ENCODE measurements around the gene ACP5. TPM values are rescaled to one million over a fixed set of nuclear protein-coding genes. Genes with fewer than 3 reads are reported as not detected.

Gene ACP5
- total and polyA plus RNA-seq, 10 of the 15 experiments (the other 5 are each of a cell fraction or from before 2014, with no cell fraction given), result 1.0 to 73.4 (median 36.8) TPM

DNA sequence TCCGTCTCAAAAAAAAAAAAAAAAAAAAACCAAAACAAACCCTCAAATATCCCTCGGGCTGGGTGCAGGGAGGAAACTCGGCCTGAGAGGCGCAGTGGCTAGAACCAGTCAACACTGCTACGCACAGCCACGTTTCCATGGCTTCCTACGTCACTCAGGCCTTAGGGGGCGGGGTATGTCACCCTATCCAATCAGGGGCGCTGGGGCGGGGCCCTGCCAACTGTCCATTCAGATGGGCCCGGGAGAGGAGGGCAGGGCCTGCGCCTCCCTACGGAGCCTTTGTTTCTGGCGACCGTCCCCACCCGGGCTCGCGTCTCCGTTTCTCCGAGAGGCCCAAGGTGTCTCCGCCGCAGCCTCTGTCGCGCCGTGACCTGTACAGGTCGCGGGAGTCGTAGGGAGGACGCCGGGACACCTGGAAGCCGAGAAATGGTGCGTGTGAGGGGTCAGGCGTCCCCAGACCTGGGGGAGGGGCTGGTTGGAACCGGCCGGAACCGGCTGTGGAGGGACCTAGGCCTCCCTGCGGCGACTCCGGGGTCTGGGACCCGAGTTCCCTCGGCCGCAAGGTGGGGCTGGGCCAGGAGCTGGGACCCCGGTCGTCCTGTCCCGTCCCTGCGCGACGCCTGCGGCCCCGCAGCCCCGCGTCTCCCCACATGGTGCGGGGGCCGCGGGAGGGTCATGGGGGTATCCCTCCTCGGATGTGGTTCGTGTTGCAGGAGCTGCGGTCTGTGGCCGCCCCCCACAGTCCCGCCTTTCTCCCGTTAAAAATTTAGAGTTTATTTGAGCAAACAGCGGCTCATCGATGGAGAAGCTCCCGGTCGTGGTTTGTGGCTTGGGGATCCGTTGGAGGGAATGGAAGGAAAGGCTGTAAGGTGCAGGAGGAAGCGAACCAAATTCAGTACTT, 20.0 kb upstream of the ACP5 start, which contains the start of gene ZNF627 (continued):
- TF ChIP-seq MEF2A (IDR thresholded peaks at IDR 0.05; ENCODE audit: insufficient read depth, low read depth, low read length) (0 out of 2 replicates have a peak, but pooled peaks have one; percentile 14), NR2C2 (IDR thresholded peaks at IDR 0.05; ENCODE audit: borderline replicate concordance, control insufficient read depth, insufficient read length, low read depth) (no peak), ZNF274 (IDR thresholded peaks at IDR 0.05; ENCODE audit: insufficient read depth, insufficient read length) (no peak), SMAD5 (IDR thresholded peaks at IDR 0.05; ENCODE audit: low read depth) (peak; percentile 90), YY1 (IDR thresholded peaks at IDR 0.05; ENCODE audit: low read depth, low read length) (0 out of 2 replicates have a peak, but pooled peaks have one; percentile 29), MTA3 (IDR thresholded peaks at IDR 0.05; ENCODE audit: borderline replicate concordance, low read length) (no peak), RELB (IDR thresholded peaks at IDR 0.05; ENCODE audit: low read depth) (no peak), IKZF2 (IDR thresholded peaks at IDR 0.05) (peak; percentile 78 to 80), SMARCA5 (IDR thresholded peaks at IDR 0.05) (peak; percentile 41; the same call in 1 of the 2 replicates), HDAC6 (IDR thresholded peaks at IDR 0.05; ENCODE audit: unreplicated experiment) (peak; percentile 53), TBL1XR1 (IDR thresholded peaks at IDR 0.05; ENCODE audit: low read depth, low read length) (no peak), LARP7 (IDR thresholded peaks at IDR 0.05) (peak; percentile 97), HDGF (IDR thresholded peaks at IDR 0.05) (peak; percentile 92; the same call in 1 of the 2 replicates), ZBTB33 (IDR thresholded peaks at IDR 0.05) (no peak)
- TF ChIP-seq, protein P1, sequence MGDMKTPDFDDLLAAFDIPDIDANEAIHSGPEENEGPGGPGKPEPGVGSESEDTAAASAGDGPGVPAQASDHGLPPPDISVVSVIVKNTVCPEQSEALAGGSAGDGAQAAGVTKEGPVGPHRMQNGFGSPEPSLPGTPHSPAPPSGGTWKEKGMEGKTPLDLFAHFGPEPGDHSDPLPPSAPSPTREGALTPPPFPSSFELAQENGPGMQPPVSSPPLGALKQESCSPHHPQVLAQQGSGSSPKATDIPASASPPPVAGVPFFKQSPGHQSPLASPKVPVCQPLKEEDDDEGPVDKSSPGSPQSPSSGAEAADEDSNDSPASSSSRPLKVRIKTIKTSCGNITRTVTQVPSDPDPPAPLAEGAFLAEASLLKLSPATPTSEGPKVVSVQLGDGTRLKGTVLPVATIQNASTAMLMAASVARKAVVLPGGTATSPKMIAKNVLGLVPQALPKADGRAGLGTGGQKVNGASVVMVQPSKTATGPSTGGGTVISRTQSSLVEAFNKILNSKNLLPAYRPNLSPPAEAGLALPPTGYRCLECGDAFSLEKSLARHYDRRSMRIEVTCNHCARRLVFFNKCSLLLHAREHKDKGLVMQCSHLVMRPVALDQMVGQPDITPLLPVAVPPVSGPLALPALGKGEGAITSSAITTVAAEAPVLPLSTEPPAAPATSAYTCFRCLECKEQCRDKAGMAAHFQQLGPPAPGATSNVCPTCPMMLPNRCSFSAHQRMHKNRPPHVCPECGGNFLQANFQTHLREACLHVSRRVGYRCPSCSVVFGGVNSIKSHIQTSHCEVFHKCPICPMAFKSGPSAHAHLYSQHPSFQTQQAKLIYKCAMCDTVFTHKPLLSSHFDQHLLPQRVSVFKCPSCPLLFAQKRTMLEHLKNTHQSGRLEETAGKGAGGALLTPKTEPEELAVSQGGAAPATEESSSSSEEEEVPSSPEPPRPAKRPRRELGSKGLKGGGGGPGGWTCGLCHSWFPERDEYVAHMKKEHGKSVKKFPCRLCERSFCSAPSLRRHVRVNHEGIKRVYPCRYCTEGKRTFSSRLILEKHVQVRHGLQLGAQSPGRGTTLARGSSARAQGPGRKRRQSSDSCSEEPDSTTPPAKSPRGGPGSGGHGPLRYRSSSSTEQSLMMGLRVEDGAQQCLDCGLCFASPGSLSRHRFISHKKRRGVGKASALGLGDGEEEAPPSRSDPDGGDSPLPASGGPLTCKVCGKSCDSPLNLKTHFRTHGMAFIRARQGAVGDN (IDR thresholded peaks at IDR 0.05), result peak; percentile 36; the same call in 1 of the 2 replicates
